Omental fat pad (tissue), 4 donors: ENCODE results near the gene BNIP3. TPM values are rescaled to one million over a fixed set of nuclear protein-coding genes. Genes with fewer than 3 reads are reported as not detected.

Experiments
- ATAC-seq: fragments of 150-250 bp; one replicate; pipeline ENCODE4 v1.9.1; 2016; ENCODE audit warnings: mild to moderate bottlenecking, moderate library complexity; ENCODE audit not compliant: low FRiP score
- DNase-seq: peaks from one replicate; pipeline ENCODE4 v3.0.0-alpha.2; 2019; ENCODE audit warnings: low spot score
- CTCF ChIP-seq, 3 donors: fragments of 450-650 bp; IDR thresholded peaks; one replicate each; pipeline ENCODE4 v1.5.1; 2016 to 2017; ENCODE audit warnings: antibody characterized with exemption in 3 of 3, mild to moderate bottlenecking in 3 of 3, moderate library complexity in 2 of 3
- total RNA-seq, 4 donors: library from RNA; depleted of rRNA; stranded (reverse); fragments of >200 nt; gene quantifications; one replicate each; pipeline ENCODE4 v1.1.0, GENCODE V29; 2016

The BNIP3 gene
- total RNA-seq, 4 donors from 2014 or later, result 66.3 to 192 (median 149) TPM

- ATAC-seq, result no peak
Observed at GRCh38 chr10:131929122-131929845, 52.4 kb downstream of the BNIP3 start.

GRCh38 chr10:131928248-131929095 lies 53.3 kb downstream of the BNIP3 start:
- ATAC-seq (no peak), DNase-seq (no peak)
- no peak for TF ChIP-seq CTCF (IDR thresholded peaks at IDR 0.05)

More at GRCh38 chr10:131929122-131929845, 52.4 kb downstream of the BNIP3 start:
- no peak for DNase-seq
- no peak for TF ChIP-seq CTCF (IDR thresholded peaks at IDR 0.05)

GRCh38 chr10:131926743-131927595 lies 54.8 kb downstream of the BNIP3 start:
- no peak for TF ChIP-seq CTCF (IDR thresholded peaks at IDR 0.05)
- ATAC-seq (no peak), DNase-seq (no peak)

GRCh38 chr10:131926253-131926652 lies 55.5 kb downstream of the BNIP3 start:
- TF ChIP-seq CTCF (IDR thresholded peaks at IDR 0.05), result no peak
- ATAC-seq (no peak), DNase-seq (no peak)

GRCh38 chr10:131925716-131926115 lies 56.0 kb downstream of the BNIP3 start:
- TF ChIP-seq CTCF (IDR thresholded peaks at IDR 0.05), result no peak
- no peak for DNase-seq
- ATAC-seq, result no peak

GRCh38 chr10:131925011-131925649 lies 56.6 kb downstream of the BNIP3 start:
- ATAC-seq, result no peak
- DNase-seq, result no peak
- no peak for TF ChIP-seq CTCF (IDR thresholded peaks at IDR 0.05)
